Raji (cell line): ENCODE results near the gene CCDC60.

Experiments
- POLR2A ChIP-seq: IDR thresholded peaks from 2 replicates; pipeline ENCODE4 v1.6.1; 2011; ENCODE audit warnings: low read depth, low read length, control low read depth; ENCODE audit not compliant: insufficient read depth

The CCDC60 gene, protein sequence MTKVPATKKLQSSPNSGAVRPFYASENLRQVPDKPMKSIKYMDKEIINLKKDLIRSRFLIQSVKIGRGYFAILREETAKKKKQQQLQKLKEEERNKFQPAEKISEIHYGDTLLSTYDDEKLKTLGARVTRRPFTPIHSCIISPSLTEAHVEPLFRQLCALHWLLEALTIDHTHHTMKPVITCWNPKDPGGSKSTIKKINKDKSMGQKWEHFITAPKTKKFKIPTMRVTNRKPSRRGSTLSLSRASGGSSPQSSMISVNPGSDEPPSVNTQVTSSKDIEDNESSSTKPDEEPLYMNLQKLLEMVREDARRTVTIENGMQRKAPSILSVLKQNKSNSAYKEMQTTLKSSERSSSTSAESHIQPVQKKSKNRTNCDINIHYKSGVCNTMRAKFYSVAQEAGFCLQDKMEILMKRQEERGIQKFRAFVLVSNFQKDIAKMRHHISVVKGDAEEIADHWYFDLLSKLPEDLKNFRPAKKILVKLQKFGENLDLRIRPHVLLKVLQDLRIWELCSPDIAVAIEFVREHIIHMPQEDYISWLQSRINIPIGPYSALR

GRCh38 chr12:119334430-119335170, at the start of gene CCDC60:
CCDC60 (plus strand) TSS chr12:119334729; CDS start chr12:119335177, 448 bp downstream.
- TF ChIP-seq POLR2A, result no peak

- TF ChIP-seq POLR2A, result no peak
Observed at GRCh38 chr12:119288576-119288975, 46.0 kb upstream of the CCDC60 start.

DNA sequence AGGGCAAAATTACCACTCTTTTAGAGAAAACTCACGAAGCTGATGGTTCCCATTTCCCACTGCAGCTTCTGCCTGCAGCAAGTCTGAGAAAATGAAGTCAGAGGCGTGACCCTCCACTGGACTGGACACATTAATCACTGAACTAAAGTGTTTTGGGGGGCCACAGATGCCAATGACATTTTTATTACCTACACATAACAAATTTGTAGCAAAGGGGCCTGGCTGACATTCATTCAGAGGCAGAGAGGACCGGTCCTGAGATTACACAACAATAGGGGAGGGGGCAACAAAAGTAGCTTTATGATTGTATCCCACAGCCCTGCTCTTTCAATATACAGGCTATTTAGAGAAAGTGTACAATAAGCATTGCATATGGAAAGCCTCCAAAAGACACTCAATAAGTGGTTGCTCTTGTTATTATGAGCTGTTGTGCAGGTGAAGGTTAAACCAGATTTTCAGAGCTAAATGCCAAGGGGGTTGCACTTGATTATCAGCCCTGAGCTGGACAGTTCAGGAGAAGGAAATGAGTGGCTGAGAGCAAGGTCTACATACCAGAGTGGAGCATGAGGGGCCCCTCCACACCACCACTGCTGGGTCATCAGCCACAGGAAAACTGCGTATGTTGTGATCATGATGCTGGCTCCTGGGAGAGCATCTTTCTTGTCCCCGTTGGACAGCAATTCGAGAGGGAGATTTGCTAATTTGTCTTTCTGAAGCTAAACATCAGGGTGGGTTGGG, 41.5 kb upstream of the CCDC60 start:
- TF ChIP-seq POLR2A, result no peak

- no peak for TF ChIP-seq POLR2A
Observed at GRCh38 chr12:119294211-119294610, 40.3 kb upstream of the CCDC60 start.

GRCh38 chr12:119296535-119296934, 38.0 kb upstream of the CCDC60 start:
- no peak for TF ChIP-seq POLR2A

GRCh38 chr12:119299130-119299529, 35.4 kb upstream of the CCDC60 start:
- TF ChIP-seq POLR2A, result no peak

- TF ChIP-seq POLR2A, result no peak
Observed at GRCh38 chr12:119301379-119301778, 33.1 kb upstream of the CCDC60 start.

DNA sequence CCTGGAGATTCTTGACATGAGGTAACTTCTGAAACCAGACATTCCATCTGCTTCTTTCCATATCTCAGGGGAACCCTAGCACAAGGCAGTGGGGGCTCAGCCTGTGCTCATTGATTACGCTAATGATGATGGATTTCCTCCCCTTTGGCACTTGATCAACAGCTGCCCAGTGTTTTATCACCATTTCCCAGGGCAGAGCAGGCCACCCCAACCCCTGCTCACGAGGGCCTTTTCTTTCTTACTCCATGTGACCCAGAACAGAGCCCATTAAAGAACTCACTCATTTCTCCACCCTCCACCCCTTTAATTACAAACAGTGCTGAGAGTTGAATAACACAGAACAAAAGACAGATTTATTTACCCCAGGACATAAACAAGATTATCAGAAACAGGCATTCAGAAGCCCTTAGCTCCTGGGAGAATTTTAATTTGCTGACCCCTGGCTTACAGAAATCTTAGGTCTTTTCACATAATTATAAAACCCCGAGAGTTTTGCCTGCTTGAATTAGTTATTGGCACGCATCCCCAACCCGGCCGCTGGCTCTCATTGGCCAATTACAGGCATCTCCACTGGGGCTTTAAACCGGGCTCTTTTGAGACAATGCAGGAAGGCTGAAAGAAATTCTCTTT, 32.0 kb upstream of the CCDC60 start:
- no peak for TF ChIP-seq POLR2A

DNA sequence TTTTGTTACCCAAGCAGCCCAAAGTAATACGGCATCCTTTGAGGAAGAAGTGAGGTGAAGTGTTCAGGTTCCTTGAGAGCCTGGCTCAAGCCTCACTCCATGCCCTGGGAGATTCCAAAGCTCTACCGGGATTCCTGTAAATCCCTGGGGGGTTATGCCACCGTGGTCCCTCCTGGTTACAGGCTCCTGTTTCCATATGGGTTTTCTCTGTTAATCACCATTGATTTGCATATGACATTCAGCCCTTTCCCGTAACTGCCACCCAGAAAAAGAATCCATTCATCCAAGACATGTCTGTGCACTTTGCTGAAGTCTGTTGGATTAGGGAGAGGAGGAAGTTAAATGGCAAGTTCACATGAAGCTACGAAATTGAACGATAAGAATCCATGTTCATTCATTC, 27.9 kb upstream of the CCDC60 start:
- TF ChIP-seq POLR2A, result no peak

DNA sequence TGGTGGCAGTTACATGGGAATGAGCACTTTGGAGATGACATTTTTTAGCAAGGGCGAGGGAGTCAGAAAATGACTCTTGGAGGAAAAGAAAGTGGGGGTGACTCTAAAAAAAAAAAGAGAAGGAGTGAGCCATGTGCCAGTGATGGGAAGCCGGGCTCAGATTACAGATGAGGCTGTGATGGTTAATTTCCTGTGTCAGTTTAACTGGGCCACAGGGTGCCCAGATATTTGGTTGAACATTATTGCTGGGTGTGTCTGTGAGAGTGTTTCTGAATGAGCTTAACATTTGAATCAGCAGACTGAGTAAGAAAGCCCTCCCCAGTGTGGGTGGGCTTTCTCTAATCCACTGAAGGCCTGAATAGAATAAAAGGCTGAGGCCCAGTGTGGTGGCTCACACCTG, 26.8 kb upstream of the CCDC60 start:
- TF ChIP-seq POLR2A, result no peak

DNA sequence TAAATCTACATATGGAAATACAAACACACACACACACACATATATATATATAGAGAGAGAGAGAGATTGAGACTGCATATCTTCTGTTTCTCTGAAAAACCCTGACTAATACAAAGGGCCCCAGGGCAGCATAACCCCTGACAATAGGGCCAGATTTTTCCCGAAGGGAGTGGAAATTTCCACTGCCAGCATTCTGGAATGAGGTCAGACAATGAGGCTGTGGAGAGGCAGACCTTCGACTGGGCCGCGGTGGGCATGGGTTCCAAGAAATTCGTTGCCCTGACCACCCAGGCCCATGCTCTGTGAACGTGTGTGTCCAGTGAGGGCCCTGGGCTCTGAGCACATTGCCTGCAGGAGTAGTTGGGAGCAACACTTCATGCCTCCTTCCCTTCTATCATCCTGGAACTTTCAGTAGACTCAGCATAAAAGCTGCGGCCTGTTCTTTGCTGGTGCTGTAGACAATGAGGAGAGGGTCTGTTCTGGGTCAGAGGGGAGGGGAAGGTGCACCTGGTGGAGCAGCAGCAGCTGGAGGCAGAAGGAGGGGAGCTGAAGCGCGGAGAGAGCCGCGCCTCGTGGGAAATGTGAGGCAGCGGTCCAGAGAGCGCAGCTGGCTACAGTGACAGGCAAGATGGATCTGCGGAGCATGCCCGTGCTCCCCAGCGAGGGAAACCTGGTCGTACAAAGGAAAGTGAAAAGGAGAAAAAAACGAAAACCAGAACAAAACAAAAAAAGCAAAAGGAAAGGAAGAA, 25.6 kb upstream of the CCDC60 start:
- no peak for TF ChIP-seq POLR2A

GRCh38 chr12:119311878-119312277, 22.7 kb upstream of the CCDC60 start:
- no peak for TF ChIP-seq POLR2A

DNA sequence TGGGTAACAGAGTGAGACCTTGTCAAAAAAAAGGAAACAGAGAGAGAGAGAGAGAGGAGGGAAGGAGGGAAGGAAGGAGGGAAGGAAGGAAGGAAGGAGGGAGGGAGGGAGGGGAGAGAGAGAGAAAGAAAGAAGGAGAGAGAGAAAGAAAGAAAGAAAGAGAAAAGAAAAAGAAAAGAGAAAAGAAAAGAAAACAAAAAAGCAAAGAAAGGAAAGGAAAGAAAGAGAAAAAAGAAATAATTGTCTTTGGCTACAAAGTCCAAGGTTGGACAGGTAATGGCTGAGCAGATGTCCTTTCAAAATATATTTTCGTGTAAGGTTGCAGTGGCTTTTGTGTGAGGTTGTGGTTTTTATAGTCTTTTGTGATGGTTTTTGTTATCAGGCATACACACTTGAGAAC, 21.6 kb upstream of the CCDC60 start:
- TF ChIP-seq POLR2A, result no peak

- no peak for TF ChIP-seq POLR2A
Observed at GRCh38 chr12:119314290-119314689, 20.2 kb upstream of the CCDC60 start.

DNA sequence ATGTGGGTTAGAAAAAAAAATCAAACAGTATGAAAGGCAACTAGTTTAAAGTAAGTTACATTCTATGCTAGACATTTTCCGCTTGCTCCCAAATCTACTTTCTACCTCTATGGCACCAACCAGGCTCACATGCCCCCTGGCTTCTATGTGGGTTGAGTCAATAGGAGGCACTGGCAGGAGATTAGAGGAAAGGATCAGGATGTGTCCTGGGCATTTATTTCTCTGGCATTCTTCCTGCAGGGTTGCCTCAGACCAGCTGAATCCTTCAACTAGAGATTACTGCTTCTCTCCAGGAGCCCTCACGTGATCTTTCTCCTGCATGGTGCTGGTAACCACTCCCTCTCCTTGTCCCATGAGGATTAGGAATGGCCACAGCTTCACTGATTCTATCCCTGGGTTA, 14.9 kb upstream of the CCDC60 start:
- no peak for TF ChIP-seq POLR2A

GRCh38 chr12:119320678-119321077, 13.9 kb upstream of the CCDC60 start:
- TF ChIP-seq POLR2A, result no peak
